Thyroid gland (tissue), 4 donors: Measurements from ENCODE around the gene AKAP6.

Experiments used
- CTCF ChIP-seq, 6 experiments: fragments of 200-600 bp in 3 of 6; fragments of 450-650 bp in 3 of 6; sonication (generic) in 3 of 6; IDR thresholded peaks; one replicate each; pipeline ENCODE4 v1.5.1; 2016 to 2019; ENCODE audit warnings: antibody characterized with exemption in 6 of 6, mild to moderate bottlenecking in 2 of 6, inconsistent platforms in 1 of 6, moderate library complexity in 1 of 6
- POLR2A ChIP-seq, 2 donors: fragments of 450-650 bp; IDR thresholded peaks; one replicate each; pipeline ENCODE4 v1.6.1; 2017; ENCODE audit warnings: antibody characterized with exemption in 2 of 2, mild to moderate bottlenecking in 2 of 2, moderate library complexity in 1 of 2

DNA sequence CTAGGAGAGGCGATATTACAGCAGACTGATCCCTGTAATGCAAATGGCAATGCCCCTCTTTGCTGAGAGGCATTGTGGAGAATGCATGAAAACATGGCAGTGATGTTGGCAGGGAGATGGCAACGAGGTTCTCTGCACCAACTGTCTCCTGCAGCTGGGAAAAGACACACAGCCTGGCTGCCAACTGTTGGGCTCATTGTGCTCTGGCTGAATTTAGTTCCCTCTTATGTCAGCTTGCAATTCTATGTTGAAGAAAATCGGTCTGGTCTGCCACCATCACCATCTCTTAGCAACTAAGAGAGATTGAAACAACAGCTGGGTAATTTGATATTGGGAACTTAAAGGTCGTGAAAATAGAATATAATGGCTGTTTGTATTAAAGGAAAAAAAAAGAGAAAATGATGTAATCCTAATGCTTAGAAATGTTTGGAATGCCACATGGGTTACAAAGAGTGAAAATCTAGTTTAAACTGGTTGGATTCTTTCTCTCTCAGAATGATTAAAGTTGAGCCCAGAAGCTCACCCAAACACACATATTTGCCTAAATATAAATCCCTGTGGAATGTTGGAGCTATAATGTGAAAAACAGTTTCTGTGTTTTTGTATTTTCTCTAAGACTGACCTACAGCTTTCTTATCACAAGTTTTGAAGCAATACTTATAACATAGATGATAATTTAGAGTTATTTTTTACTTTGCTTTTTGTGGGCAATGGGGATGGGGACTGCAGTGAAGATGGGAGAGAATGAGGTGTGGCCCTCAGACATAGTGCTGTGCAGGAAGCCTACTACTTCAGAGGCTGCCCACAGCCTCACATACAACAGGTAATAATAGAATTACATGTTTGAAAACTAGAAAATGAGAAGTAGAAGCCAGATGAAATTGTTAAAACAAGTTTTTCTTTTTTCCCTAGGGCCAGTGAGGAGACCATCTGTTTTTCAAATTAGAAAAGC lies 143.7 kb downstream of the AKAP6 start:
- no peak for TF ChIP-seq CTCF (IDR thresholded peaks at IDR 0.05)
- no peak for TF ChIP-seq POLR2A (IDR thresholded peaks at IDR 0.05)
